Measurements from ENCODE around the gene ERBIN. TPM values are rescaled to one million over a fixed set of nuclear protein-coding genes. Genes with fewer than 3 reads are reported as not detected.

The ERBIN gene
- polyA plus RNA-seq, 2 of the 4 experiments (the other 2 are of a cell fraction) = 24.3 to 57.7 TPM

GRCh38 chr5:65880496-65881072, 45.8 kb upstream of the ERBIN start:
- no peak overlapping the region for H3K4me3 ChIP-seq
- ChIA-PET CTCF (no interaction called here), POLR2A (no interaction called here)

GRCh38 chr5:65882278-65882677, 44.1 kb upstream of the ERBIN start:
- no peak for DNase-seq (ENCODE audit: low read depth in 1 of 2, low spot score in 1 of 2)
- no peak for FAIRE-seq
- no peak for ATAC-seq
- Histone ChIP-seq H3K4me3 (no peak overlapping the region), H3K27ac (no peak overlapping the region), H3K4me2 (no peak overlapping the region), H3K4me1 (peaks cover 32% of the 10 kb centered on the region), H3K9me3 (peaks cover 5% of the 10 kb centered on the region; the same call in 1 of the 3 replicates)
- WGBS (ENCODE audit: missing lambda C conversion rate) = 90% methylated on average over 2 of the region's 2 CpGs
- ChIA-PET POLR2A (no interaction called here), CTCF (interaction anchor here (1.2 kb wide), 1 partner anchor 42 kb away, joined by 3 read pairs; no protein-coding TSS in a partner anchor)
- TF ChIP-seq CHD4 (IDR thresholded peaks at IDR 0.05; ENCODE audit: borderline replicate concordance) (no peak), ZFP36 (IDR thresholded peaks at IDR 0.05; ENCODE audit: borderline replicate concordance, partially characterized antibody) (no peak), ZNF302 (CRISPR knock-in tag; IDR thresholded peaks at IDR 0.05) (no peak), JUN (IDR thresholded peaks at IDR 0.05) (no peak), CTCF (IDR thresholded peaks at IDR 0.05) (no peak), MAZ (IDR thresholded peaks at IDR 0.05; ENCODE audit: borderline replicate concordance, low read depth, low read length) (no peak)

More at GRCh38 chr5:65880496-65881072, 45.8 kb upstream of the ERBIN start:
- no peak overlapping the region for H3K27ac ChIP-seq
- H3K9me3 ChIP-seq = peaks cover 5% of the 10 kb centered on the region; the same call in 1 of the 3 replicates
- no peak for FAIRE-seq
- no peak for ATAC-seq
- H3K4me2 ChIP-seq = no peak overlapping the region
- 84% methylated on average over 3 of the region's 3 CpGs for WGBS (ENCODE audit: missing lambda C conversion rate)
- H3K4me1 ChIP-seq = peaks cover 22% of the 10 kb centered on the region; the same call in 2 of the 3 replicates
- no peak for TF ChIP-seq EP300 (IDR thresholded peaks at IDR 0.05)
- TF ChIP-seq HEYL (CRISPR knock-in tag; IDR thresholded peaks at IDR 0.05) = no peak
- TF ChIP-seq ZSCAN20 (CRISPR knock-in tag; IDR thresholded peaks at IDR 0.05) = no peak
- TF ChIP-seq CTCF (IDR thresholded peaks at IDR 0.05) = no peak
- no peak for TF ChIP-seq ZC3H11A (IDR thresholded peaks at IDR 0.05)
- TF ChIP-seq JUN (IDR thresholded peaks at IDR 0.05) = no peak
- no peak for TF ChIP-seq ESRRA (IDR thresholded peaks at IDR 0.05; ENCODE audit: borderline replicate concordance, low read length)
- no peak for TF ChIP-seq POLR2AphosphoS2 (conservative IDR thresholded peaks at IDR 0.05; ENCODE audit: low read length)
- no peak for TF ChIP-seq BCL3 (IDR thresholded peaks at IDR 0.05)
- no peak for TF ChIP-seq EHMT2 (IDR thresholded peaks at IDR 0.05; ENCODE audit: low read depth)
- no peak for TF ChIP-seq MAZ (IDR thresholded peaks at IDR 0.05; ENCODE audit: borderline replicate concordance, low read depth, low read length)
- no peak for TF ChIP-seq HOXA7 (CRISPR knock-in tag; IDR thresholded peaks at IDR 0.05)
- no peak for TF ChIP-seq NFE2L2 (conservative IDR thresholded peaks at IDR 0.05; ENCODE audit: low read length)
- no peak for DNase-seq (ENCODE audit: low read depth in 1 of 2, low spot score in 1 of 2)

- Histone ChIP-seq H3K27ac (no peak overlapping the region; a peak in 1 of 6 replicates), H3K4me1 (peaks cover 32% of the 10 kb centered on the region), H3K4me2 (no peak overlapping the region), H3K9me3 (peaks cover under 1% of the 10 kb centered on the region; the same call in 1 of the 3 replicates), H3K4me3 (no peak overlapping the region)
- CTCF ChIA-PET = interaction anchor here (1.5 to 1.8 kb wide), 2 partner anchors 9 to 141 kb away, joined by 4 to 5 read pairs; no protein-coding TSS in a partner anchor
- POLR2A ChIA-PET = no interaction called here
- no peak for DNase-seq (ENCODE audit: low read depth in 1 of 2, low spot score in 1 of 2)
- WGBS (ENCODE audit: missing lambda C conversion rate) = 90% methylated on average over 4 of the region's 4 CpGs
- no peak for ATAC-seq
- FAIRE-seq = no peak
- TF ChIP-seq JUNB (IDR thresholded peaks at IDR 0.05) (no peak), ELK1 (IDR thresholded peaks at IDR 0.05; ENCODE audit: low read depth, low read length) (no peak), POLR2A (IDR thresholded peaks at IDR 0.05; ENCODE audit: low read length) (no peak), REST (IDR thresholded peaks at IDR 0.05) (no peak), ESRRA (IDR thresholded peaks at IDR 0.05; ENCODE audit: borderline replicate concordance, low read length) (no peak), FOSB (CRISPR knock-in tag; IDR thresholded peaks at IDR 0.05) (no peak), TFCP2L1 (CRISPR knock-in tag; IDR thresholded peaks at IDR 0.05) (no peak), MYC (IDR thresholded peaks at IDR 0.05; ENCODE audit: borderline replicate concordance, low read length) (no peak)
These were observed 42.9 kb upstream of the ERBIN start for GRCh38 chr5:65883461-65883860.

All from A549 (cell line).